NCI-H2227 (cell line): ENCODE data around the gene HAL.
A peak's percentile ranks its signal among the peaks of the same experiment; 100 is the strongest.
"Not testable (repeated sequence)": the region's sequence is repeated elsewhere in the genome, so short reads cannot be mapped to it uniquely, and the experiment has no call there.

Experiments
- DNase-seq: peaks from one replicate; lab custom pipeline; 2025; ENCODE audit not compliant: unreplicated experiment; lab: John Stamatoyannopoulos, UW

Gene HAL

DNA sequence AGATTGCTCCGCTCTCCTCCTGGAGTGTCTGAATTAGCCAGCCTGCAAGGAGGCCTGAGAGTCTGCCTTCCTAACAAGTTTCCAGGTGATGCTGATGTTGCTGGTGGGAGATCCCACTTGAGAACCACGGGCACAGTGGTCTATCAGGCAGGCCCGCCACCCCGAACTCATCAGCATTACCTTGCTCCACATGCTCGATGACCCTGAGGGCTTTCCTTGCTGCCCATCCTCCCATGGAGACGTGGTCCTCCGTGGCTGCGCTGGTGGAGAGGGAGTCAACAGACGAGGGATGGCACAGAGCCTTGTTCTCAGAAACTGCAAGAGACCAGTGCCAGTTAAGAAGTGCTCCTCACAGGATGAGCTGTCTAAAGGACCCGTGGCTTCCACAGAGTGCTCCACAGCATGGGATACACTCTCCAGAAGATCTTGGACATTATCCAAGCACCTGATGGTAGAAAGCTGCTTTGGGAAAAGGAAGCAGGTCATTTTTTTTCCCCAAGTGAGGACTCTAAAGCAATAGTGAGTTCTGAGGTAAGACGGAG, 18.3 kb downstream of the HAL start:
- DNase-seq, result no peak

DNA sequence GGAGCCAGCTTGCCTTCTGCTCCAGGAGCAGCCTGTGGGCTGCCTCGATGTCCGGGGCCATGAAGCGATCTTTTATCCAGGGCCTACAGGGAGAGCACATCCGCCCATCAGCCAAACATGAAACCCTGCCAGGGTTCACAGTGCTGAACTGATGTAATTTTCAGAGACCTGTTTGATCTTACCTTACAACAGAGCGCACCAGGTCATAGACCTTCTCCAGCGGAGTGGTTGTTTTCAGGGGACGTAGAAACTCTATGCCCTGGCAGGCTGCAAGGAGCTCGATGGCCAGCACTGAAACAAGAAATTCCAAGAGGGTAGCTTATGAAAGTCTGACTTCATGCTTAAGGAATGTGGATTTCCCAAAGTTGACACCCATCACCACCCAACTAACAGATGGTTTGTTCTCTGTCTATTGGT, 19.7 kb downstream of the HAL start:
- DNase-seq, result no peak

DNA sequence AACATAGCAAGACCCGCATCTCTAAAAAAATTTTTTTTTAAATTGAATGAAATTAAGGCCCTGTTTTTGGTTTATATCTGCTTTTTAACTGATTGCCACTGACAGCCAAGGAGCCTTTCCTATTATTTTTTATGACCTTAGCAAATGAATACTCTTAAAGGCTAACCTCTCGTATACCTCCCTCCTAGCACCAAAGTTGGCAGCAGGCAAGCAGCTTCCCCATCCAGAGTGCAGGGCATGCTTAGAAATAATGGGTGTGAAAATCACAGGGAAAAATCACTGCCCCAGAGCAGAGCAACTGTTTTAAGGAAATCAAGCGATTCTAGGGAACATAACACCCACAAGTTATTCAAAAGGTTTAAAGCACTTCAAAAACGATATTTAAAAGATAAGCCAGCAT, 20.7 kb downstream of the HAL start:
- DNase-seq, result no peak

DNA sequence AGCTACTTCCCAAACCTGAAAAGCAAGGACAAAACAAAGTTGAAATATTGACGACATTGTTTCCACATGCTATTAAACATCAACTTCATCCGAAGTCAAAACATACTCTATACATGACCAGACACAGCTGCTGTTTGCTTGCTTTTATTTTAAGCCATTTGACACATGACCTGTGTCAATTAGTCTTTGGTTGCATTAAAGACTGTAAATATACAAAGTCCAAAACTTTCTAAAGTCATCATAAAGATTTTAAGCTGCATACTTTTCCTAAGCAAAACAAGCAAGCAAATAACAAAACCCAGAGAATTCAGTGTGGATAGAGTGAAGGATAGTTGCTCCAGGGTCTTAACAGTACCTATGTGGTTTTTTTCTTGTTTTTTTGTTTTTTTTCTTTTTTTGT, 21.8 kb downstream of the HAL start:
- no peak for DNase-seq

DNA sequence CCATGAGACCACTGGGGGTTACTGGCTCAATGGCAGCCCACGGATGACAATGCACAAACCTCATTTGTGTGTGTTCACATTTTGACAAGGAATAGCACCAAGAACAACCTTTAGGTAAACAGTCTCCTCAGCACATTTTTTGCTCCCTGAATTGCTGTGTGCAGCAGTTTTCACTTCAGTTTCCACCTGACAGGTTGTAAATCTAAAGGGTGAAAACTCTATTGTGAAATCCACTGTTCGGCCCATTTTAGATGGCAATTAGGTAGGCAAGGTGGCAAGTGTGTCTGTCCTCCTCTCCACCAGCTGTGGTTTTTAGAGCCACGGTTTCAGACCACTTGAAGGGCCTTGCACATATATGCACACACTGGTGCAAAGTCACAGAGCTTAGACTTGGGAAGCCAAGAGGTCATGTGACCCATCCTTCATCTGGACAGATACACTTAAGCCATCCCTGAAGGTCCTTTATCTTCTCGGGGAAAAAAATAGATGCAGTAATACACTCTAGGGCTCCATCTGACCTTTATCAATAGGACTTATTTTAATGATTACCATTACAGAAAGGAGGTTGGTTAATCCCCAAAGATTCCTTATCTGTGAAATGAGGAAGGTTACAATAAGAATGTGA, 23.2 kb downstream of the HAL start:
- DNase-seq, result no peak

DNA sequence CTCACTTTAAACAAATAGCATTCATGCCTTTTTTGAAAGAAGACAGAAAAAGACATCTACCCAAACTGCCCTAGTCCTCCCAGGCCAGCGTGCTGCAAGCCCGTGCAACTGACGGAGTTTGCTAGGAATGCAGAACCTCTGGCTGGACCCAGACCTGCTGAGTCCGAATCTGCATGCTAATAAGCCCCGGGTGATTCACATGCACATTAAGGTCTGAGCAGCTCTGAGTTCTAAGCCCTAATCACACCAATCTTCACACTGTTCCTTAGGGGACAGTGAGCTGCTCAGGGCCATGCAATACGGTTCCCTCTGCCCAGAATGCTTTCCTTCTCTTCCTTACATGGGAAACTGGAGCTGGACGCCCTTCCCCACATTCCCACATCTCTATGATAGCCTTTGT, 25.2 kb downstream of the HAL start:
- DNase-seq, result no peak

DNA sequence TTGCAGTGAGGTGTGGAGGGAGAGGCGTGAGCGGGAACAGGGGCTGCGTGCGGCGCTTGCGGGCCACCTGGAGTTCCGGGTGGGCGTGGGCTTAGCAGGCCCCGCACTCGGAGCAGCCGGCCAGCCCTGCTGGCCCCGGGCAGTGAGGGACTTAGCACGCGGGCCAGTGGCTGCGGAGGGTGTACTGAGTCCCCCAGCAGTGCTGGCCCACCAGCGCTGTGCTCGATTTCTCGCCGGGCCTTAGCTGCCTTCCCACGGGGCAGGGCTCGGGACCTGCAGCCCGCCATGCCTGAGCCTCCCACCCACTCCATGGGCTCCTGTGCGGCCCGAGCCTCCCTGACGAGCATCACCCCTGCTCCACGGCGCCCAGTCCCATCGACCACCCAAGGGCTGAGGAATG, 27.0 kb downstream of the HAL start:
- DNase-seq, result not testable (repeated sequence)

DNA sequence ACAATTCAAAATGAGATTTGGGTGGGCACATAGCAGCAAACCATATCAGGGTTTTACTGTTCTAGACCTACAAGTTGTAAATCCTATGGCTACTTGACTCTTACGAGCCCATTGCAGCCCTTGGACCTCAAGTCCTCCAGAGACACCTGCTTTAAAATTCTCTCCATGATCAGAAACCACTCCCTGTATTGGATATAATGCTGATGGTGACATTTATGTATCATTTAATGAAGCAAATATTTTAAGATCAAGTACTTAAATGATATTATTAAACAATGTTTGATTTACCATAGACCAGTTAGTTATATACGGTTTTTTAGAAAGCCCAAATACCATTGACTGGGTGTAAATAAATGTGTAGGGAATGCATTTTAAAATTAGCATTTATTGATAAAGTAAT, 28.8 kb downstream of the HAL start:
- no peak for DNase-seq

DNA sequence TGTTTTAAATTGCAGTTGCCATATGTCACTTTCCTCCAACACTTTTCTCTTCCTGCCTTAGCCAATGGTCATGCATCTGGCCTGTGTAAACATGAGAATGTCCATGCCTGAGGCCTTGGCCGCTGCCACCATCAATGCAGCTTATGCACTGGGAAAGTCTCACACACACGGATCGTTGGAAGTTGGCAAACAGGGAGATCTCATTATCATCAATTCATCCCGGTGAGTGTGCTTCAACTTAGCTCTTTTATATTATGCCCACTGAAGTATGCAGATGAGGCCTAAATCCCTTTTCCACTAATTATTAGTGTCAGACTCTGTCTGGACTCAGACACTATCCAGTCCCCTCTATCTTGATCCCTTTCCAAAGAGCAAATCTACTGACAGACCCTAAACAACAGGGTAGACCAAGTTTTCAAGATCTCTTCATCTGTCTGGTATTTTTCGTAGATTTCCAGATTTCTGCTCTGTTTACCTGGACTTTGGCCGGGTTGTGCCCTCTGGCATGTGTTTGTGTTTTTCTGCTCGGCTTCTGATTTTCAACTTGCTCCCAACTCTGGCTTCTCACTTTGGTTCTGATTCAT, 29.8 kb downstream of the HAL start:
- DNase-seq, result no peak

DNA sequence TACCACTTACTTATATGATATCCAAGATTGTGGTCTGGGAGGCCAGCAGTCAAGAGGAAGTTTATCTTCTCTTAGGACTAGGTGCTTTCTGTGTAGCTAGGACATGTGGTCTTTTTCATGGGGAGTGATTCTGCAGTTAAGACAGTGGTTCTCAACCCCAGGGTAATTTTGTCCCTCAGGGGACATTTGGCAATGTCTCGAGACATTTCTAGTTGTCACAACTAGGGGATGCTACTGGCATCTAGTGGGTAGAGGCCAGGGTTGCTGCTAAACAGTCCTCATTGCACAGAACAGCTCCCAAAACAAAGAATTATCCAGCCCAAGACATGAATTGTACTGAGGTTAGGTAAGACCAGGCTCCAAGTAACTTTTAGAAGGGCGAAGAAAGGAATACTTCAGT, 33.0 kb downstream of the HAL start:
- DNase-seq, result no peak

DNA sequence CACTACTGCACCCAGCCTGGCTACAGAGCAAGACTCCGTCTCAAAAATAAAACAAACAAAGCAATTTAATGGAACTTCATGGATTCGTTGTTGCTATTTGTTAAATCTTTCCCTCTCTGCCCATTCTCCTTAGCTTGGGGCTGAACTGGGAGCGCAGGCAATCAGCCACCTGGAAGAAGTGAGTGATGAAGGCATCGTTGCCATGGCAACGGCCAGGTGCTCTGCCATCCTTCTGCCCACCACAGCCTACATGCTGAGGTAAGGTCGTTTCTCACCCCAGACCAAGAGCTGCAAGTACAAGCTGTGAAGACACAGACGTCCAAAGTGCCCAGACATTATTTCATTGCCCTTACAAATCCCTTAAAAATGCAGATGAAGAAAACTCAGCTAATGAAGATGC, 33.9 kb downstream of the HAL start:
- DNase-seq, result no peak

DNA sequence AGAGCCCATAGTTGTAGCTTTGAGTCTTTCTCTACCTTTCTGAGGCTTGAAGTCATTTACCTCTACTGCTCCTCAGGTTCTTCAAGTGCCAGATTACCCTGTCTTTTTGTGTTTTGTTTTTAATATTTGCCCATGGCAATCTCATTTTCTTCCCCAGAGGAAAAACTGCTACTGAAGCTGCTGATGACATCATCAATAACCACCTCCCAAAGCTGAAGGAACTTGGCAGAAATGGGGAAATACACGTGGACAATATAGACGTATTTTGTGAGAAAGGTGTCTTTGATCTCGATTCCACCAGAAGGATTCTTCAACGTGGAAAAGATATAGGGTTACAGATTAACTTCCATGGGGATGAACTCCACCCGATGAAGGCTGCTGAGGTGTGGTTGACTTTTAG, 35.9 kb downstream of the HAL start:
- DNase-seq, result no peak

DNA sequence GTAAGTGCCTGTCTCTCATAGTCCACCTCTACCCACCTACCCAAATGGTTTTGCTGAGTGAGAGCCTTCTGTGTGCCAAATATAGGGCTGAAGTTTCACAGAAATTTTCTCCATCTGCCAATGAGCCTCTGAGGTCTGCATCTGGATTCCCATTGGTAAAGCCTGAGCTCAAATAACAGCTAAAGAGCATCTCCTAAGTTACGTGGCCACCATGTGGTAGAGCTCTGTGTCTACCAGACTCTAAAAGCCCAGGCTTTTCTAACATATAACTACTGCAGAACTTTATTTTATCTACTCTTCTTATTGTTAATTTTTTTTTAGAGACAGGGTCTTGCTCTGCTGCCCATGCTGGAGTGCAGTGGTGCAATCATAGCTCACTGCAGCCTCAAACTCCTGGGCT, 37.0 kb downstream of the HAL start:
- peak; percentile 11 for DNase-seq

DNA sequence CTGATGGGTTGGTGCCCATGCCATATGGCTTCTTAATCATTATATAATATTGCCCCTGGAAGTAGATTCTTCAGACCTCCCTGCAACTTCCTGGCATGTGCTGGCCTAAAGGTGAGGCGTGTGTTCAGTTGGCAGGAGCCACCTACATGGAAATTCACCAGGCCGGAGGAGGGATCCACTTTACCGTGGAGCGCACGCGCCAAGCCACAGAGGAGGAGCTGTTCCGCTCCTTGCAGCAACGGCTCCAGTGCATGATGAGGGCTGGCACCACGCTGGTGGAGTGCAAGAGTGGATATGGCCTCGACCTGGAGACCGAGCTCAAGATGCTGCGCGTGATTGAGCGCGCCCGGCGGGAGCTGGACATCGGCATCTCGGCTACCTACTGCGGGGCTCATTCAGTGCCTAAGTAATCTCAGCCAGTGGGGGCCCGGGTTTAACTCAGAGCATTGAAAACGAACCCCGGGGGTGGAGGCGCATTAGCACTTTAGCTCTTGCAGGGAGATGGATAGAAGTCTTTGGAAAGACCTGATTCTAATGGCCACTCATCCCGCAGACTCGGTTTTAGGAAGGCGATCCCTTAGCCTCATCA, 39.5 kb downstream of the HAL start:
- no peak for DNase-seq

DNA sequence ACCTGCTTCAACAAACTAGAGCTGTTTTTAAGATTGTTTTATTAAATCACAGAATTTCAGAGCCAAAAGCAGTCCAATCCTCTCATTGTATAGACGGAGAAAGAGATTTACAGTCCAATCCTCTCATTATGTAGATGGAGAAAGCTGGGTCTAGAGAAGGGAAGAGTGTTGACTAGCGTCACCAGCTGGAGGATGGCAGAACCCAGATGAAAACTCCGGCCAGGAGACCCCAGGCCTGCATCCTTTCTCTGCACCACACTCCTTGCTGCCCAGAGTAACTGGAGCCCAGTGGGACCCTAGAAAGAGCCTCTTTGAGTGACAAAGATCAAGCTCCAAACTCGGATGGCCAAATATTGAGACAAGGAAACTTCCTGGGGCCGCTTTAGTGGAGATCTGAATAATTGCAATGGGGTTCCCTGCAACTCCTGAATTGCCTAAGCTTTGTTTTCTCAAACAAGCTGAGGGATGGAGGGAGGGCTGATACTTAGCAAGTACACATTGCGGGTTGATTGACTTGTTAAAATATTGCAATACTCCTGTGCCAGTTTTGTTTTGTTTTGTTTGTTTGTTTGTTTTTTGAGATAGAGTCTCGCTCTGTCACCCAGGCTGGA, 40.5 kb downstream of the HAL start:
- no peak for DNase-seq

DNA sequence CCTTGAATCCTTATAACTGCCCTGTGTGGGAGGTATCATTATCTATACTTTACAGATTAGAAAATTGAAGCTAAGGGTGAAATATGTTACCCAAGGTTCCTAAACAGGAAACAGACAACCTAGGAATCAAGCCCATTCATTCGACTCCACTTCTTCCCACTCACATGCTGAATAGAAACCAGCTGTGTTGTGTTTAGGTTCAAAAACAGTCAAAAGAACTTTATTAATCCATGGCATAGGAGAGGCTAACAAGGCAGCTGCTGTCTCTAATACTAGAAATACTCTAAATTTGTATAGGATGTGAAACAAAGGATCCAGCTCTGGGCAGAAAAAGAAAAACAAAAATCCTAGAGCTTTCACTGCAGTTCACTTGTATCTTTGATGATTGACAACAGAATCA, 43.1 kb downstream of the HAL start:
- no peak for DNase-seq

DNA sequence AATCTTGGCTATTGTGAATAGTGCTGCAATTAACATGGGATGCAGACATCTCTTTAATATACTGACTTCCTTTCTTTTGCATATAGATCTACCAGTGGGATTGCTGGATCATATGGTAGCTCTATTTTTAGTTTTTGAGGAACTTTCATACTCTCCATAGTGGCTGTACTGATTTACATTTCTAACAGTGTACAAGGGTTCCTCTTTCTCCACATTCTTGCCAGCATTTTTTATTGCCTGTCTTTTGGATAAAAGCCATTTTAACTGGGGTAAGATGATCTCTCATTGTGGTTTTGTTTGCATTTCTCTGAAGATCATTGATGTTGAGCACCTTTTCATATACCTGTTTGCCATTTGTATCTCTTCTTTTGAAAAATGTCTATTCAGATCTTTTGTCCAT, 44.6 kb downstream of the HAL start:
- DNase-seq, result no peak

DNA sequence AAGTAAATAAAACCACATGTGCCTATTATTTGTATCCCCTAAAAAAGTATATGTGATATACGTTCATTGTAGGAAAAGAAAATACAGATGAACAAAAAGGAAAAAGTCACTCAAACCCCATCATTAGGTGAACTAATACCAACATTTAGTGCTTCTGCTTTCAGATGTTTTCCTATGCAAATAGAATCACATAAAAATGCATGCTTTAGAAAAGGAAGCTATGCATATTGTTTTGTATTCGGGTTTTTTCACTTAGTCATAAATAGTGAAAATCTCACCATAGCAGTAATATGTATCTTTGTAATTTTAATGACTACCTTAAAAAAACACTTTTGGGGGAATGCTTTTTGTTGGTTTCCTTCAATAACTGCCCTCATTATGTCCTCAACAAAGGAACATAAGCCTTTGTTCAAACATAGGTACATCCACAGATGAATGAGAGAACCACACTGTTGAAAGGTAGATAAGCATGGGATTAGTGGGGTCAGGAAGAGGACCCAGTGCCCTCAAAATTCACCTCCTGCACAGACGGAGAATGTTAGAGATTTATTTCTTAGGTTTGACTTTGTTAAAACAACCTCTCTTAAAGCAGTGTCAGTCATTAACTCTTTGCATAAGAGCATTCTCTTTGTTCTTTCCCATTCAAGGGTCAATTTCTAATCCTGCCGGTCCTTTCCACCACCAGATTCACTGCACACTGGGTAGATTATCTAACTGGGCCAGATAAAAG, 46.5 kb downstream of the HAL start:
- DNase-seq, result no peak

DNA sequence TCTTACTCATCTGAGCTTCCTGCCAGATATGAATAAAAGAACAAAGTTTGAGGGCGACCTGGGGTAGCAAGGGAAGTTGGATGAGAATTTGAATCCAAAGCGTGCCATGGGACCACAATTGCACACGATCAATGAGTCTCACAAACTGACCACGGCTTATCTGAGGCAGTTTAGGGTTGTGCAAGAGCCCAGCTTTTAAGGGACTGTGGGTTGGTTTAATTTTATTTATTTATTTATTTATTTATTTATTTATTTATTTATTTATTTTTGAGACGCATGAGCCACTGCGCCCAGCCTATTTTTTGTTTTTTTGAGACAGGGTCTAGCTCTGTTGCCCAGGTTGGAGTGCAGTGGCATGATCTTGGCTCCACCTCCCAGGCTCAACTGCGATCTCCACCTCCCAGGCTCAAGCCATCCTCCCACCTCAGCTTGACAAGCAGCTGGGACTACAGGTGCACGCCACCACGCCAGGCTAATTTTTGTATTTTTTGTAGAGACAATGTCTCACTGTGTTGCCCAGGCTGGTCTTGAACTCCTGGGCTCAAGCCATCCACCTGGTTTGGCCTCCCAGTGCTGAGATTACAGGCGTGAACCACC, 51.9 kb downstream of the HAL start:
- no peak for DNase-seq

DNA sequence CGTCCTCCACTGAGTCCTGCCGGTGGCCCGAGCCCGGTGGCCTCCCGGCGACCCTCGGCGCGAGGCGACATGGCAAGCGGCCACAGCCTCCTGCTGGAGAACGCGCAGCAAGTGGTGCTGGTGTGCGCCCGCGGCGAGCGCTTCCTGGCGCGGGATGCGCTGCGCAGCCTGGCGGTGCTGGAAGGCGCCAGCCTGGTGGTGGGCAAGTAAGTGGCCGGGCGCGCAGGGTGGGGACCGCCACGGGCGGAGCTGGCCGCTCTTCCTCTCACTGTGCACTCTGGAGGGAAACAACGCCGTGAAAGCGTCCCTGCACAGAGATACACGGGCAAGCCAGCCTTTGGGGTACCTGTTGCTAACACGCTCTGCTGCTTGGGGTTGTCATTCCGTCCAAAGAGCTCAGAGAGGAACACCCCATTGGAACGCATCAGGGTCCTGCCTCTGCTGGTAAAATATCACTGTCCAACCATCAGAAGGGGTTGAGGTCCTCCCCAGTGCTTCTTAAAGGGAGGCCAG, 52.8 kb downstream of the HAL start, which contains the start of gene AMDHD1:
Gene AMDHD1 (plus strand): TSS at position 2 of the 513 bp plus-strand sequence. CDS start 68 bp downstream, at position 70.
- DNase-seq, result peak; percentile 63
